WTC11 (cell line): Measurements from ENCODE around the gene SGCG. TPM values are rescaled to one million over a fixed set of nuclear protein-coding genes. Genes with fewer than 3 reads are reported as not detected.

Source experiments
- ATAC-seq: fragments of 200-7000 bp; cut with Tn5 transposase; 2 replicates; pipeline ENCODE4 v1.10.0; 2021; ENCODE audit warnings: mild to moderate bottlenecking, moderate library complexity
- CTCF ChIA-PET: fragments of 300-600 bp; sonication (Branson Sonifier 250); formaldehyde crosslinking; loops from one replicate; lab custom pipeline; 2021; ENCODE audit warnings: antibody characterized with exemption; lab: Charles Lee
- POLR2A ChIA-PET: fragments of 350-600 bp; sonication (Branson Sonifier 250); formaldehyde crosslinking; loops from one replicate; lab custom pipeline; 2021; ENCODE audit warnings: antibody characterized with exemption; lab: Charles Lee
- DNase-seq: peaks from one replicate; pipeline ENCODE4 v3.0.0; 2021; ENCODE audit warnings: low spot score
- H3K27ac Mint-ChIP-seq: 2 replicates; pipeline ENCODE4 v1.8.0; 2021; ENCODE audit warnings: mixed read lengths
- H3K27me3 Mint-ChIP-seq: 2 replicates; pipeline ENCODE4 v1.8.0; 2021; ENCODE audit warnings: low read depth, mild to moderate bottlenecking, moderate library complexity, mixed read lengths
- H3K36me3 Mint-ChIP-seq: 2 replicates; pipeline ENCODE4 v1.8.0; 2021; ENCODE audit warnings: mixed read lengths
- H3K4me1 Mint-ChIP-seq: 2 replicates; pipeline ENCODE4 v1.8.0; 2022; ENCODE audit warnings: mixed read lengths
- H3K4me3 Mint-ChIP-seq: 2 replicates; pipeline ENCODE4 v1.8.0; 2021; ENCODE audit warnings: mild to moderate bottlenecking, moderate library complexity, mixed read lengths
- H3K9me3 Mint-ChIP-seq: 2 replicates; pipeline ENCODE4 v1.8.0; 2021; ENCODE audit warnings: mixed read lengths
- ATF1 ChIP-seq: sonication (generic); formaldehyde crosslinking; IDR thresholded peaks from 2 replicates; pipeline ENCODE4 v1.8.1; 2023; ENCODE audit warnings: mild to moderate bottlenecking, moderate library complexity, missing genetic modification reagents
- CDX4 ChIP-seq: fragments of 250-450 bp; sonication (Bioruptor Pico); IDR thresholded peaks from 2 replicates; pipeline ENCODE4 v1.9.0; 2021; ENCODE audit warnings: moderate library complexity, mild to moderate bottlenecking, inconsistent platforms, borderline replicate concordance
- CREB1 ChIP-seq: sonication (generic); formaldehyde crosslinking; IDR thresholded peaks from 2 replicates; pipeline ENCODE4 v1.8.0; 2023; ENCODE audit warnings: mild to moderate bottlenecking, missing genetic modification reagents
- CTCF ChIP-seq: fragments of 200-600 bp; IDR thresholded peaks from 2 replicates; pipeline ENCODE4 v1.8.0; 2022; ENCODE audit warnings: antibody characterized with exemption
- EMX1 ChIP-seq: fragments of 250-450 bp; sonication (Bioruptor Pico); IDR thresholded peaks from 2 replicates; pipeline ENCODE4 v1.8.0; 2021; ENCODE audit warnings: mild to moderate bottlenecking
- ESRRA ChIP-seq: sonication (generic); formaldehyde crosslinking; IDR thresholded peaks from 2 replicates; pipeline ENCODE4 v1.8.1; 2022; ENCODE audit warnings: mild to moderate bottlenecking, missing genetic modification reagents, borderline replicate concordance
- ETV6 ChIP-seq: sonication (generic); formaldehyde crosslinking; IDR thresholded peaks from 2 replicates; pipeline ENCODE4 v1.8.1; 2022; ENCODE audit warnings: mild to moderate bottlenecking, missing genetic modification reagents
- MXD4 ChIP-seq: fragments of 250-450 bp; sonication (Bioruptor Pico); IDR thresholded peaks from 2 replicates; pipeline ENCODE4 v1.8.0; 2021; ENCODE audit warnings: mild to moderate bottlenecking, moderate library complexity, borderline replicate concordance
- MYBL2 ChIP-seq: sonication (generic); formaldehyde crosslinking; IDR thresholded peaks from 2 replicates; pipeline ENCODE4 v1.8.1; 2023; ENCODE audit warnings: mild to moderate bottlenecking, moderate library complexity, missing genetic modification reagents
- RELA ChIP-seq: sonication (generic); formaldehyde crosslinking; IDR thresholded peaks from 2 replicates; pipeline ENCODE4 v1.8.1; 2022; ENCODE audit warnings: missing genetic modification reagents, mild to moderate bottlenecking, borderline replicate concordance
- RORB ChIP-seq: fragments of 250-450 bp; sonication (Bioruptor Pico); IDR thresholded peaks from 2 replicates; pipeline ENCODE4 v1.9.0; 2021; ENCODE audit warnings: mild to moderate bottlenecking
- SMAD3 ChIP-seq: sonication (generic); formaldehyde crosslinking; IDR thresholded peaks from 2 replicates; pipeline ENCODE4 v1.8.0; 2022; ENCODE audit warnings: missing genetic modification reagents, mild to moderate bottlenecking, borderline replicate concordance
- USF1 ChIP-seq: sonication (generic); formaldehyde crosslinking; IDR thresholded peaks from 2 replicates; pipeline ENCODE4 v1.8.0; 2022; ENCODE audit warnings: mild to moderate bottlenecking, missing genetic modification reagents
- ZMAT4 ChIP-seq: fragments of 250-450 bp; sonication (Bioruptor Pico); IDR thresholded peaks from 2 replicates; pipeline ENCODE4 v1.9.0; 2021; ENCODE audit warnings: mild to moderate bottlenecking
- ZNF219 ChIP-seq: sonication (generic); formaldehyde crosslinking; IDR thresholded peaks from 2 replicates; pipeline ENCODE4 v1.8.0; 2023; ENCODE audit warnings: missing genetic modification reagents, mild to moderate bottlenecking, borderline replicate concordance
- ZNF263 ChIP-seq: sonication (generic); formaldehyde crosslinking; IDR thresholded peaks from 2 replicates; pipeline ENCODE4 v1.8.1; 2022; ENCODE audit warnings: low read depth, mild to moderate bottlenecking, moderate library complexity, missing genetic modification reagents
- ZNF317 ChIP-seq: sonication (generic); formaldehyde crosslinking; IDR thresholded peaks from 2 replicates; pipeline ENCODE4 v1.8.1; 2023; ENCODE audit warnings: low read depth, mild to moderate bottlenecking, moderate library complexity, missing genetic modification reagents, borderline replicate concordance
- ZNF396 ChIP-seq: fragments of 250-450 bp; sonication (Bioruptor Pico); IDR thresholded peaks from 2 replicates; pipeline ENCODE4 v1.8.0; 2021; ENCODE audit warnings: mild to moderate bottlenecking, moderate library complexity, borderline replicate concordance
- ZNF416 ChIP-seq: fragments of 250-450 bp; sonication (Bioruptor Pico); IDR thresholded peaks from 2 replicates; pipeline ENCODE4 v1.9.0; 2021; ENCODE audit warnings: mild to moderate bottlenecking, inconsistent platforms
- ZNF512 ChIP-seq: sonication (generic); formaldehyde crosslinking; IDR thresholded peaks from 2 replicates; pipeline ENCODE4 v1.8.1; 2022; ENCODE audit warnings: missing genetic modification reagents, borderline replicate concordance
- ZNF671 ChIP-seq: fragments of 250-450 bp; sonication (Bioruptor Pico); IDR thresholded peaks from 2 replicates; pipeline ENCODE4 v1.8.0; 2021; ENCODE audit warnings: mild to moderate bottlenecking
- total RNA-seq: library from RNA; stranded (reverse); gene quantifications from 3 replicates; pipeline ENCODE4 v1.2.3, GENCODE V29; 2021
- TF ChIP-seq, protein P1 (sequence below): sonication (generic); formaldehyde crosslinking; IDR thresholded peaks from 2 replicates; pipeline ENCODE4 v1.8.1; 2023; ENCODE audit warnings: mild to moderate bottlenecking, missing genetic modification reagents, moderate library complexity
- TF ChIP-seq, protein P2 (sequence below): fragments of 250-450 bp; sonication (Bioruptor Pico); conservative IDR thresholded peaks from 2 replicates; pipeline ENCODE4 v1.9.0; 2021; ENCODE audit warnings: mild to moderate bottlenecking

Gene SGCG
- total RNA-seq, 1 experiment from 2014 or later = not detected

- Mint-ChIP-seq H3K27me3 (no peaks in the 10 kb centered on the region), H3K36me3 (no peaks in the 10 kb centered on the region), H3K4me3 (no peak overlapping the region), H3K27ac (no peak overlapping the region), H3K9me3 (0 out of 2 replicates have a peak, but pooled peaks cover 4% of the 10 kb centered on the region), H3K4me1 (no peaks in the 10 kb centered on the region)
- ATAC-seq = no peak
- no peak for TF ChIP-seq MXD4 (CRISPR knock-in tag)
- no peak for TF ChIP-seq CREB1 (CRISPR knock-in tag)
- TF ChIP-seq ZNF317 = no peak
- TF ChIP-seq ATF1 = no peak
- TF ChIP-seq USF1 = no peak
- no peak for DNase-seq
- ChIA-PET CTCF (no interaction called here), POLR2A (no interaction called here)
Measured at GRCh38 chr13:23183292-23183691, 2.5 kb downstream of the SGCG start.

- no peaks in the 10 kb centered on the region for H3K36me3 Mint-ChIP-seq
- no peak for ATAC-seq
- no peak for TF ChIP-seq USF1
- no peak for TF ChIP-seq MYBL2 (CRISPR knock-in tag)
- TF ChIP-seq ZNF671 (CRISPR knock-in tag) = no peak
- no peak for TF ChIP-seq CTCF
- no peak for TF ChIP-seq CDX4 (CRISPR knock-in tag)
- TF ChIP-seq, protein P1, sequence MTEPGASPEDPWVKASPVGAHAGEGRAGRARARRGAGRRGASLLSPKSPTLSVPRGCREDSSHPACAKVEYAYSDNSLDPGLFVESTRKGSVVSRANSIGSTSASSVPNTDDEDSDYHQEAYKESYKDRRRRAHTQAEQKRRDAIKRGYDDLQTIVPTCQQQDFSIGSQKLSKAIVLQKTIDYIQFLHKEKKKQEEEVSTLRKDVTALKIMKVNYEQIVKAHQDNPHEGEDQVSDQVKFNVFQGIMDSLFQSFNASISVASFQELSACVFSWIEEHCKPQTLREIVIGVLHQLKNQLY (CRISPR knock-in tag) = no peak
- TF ChIP-seq RORB (CRISPR knock-in tag) = no peak
- TF ChIP-seq EMX1 (CRISPR knock-in tag) = no peak
- TF ChIP-seq, protein P2, sequence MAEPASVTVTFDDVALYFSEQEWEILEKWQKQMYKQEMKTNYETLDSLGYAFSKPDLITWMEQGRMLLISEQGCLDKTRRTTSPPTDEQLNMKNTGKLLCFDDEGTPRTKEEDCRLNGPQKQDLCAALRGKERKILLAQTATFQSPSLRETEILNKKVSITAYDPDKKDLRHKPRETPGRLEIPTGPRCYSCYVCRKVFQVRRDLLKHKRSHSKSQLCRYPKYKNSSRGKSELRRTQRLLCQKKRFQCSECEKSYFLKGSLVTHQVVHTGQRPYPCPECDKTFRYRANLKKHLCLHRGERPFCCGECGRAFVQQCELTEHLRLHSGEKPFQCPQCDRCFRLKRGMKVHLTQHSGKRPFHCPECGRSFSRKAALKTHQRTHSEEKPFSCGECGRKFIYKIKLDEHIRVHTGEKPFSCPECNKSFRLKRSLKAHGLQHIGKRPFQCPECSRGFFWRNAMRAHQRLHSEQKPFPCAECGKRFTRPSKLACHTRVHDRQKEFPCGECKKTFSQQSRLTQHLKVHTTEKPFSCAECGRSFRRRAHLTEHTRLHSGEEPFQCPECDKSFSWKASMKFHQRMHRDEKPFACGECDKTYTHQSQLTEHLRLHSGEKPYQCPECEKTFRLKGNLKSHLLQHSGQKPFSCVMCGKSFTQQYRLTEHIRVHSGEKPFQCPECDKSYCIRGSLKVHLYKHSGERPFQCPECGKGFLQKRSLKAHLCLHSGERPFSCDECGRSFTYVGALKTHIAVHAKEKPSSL (CRISPR knock-in tag) = no peak
- TF ChIP-seq ETV6 (CRISPR knock-in tag) = no peak
- no peak for TF ChIP-seq ZMAT4
- POLR2A ChIA-PET = no interaction called here
- CTCF ChIA-PET = no interaction called here
- H3K4me3 Mint-ChIP-seq = no peak overlapping the region
- H3K27me3 Mint-ChIP-seq = no peaks in the 10 kb centered on the region
- DNase-seq = no peak
- H3K9me3 Mint-ChIP-seq = 0 out of 2 replicates have a peak, but pooled peaks cover 4% of the 10 kb centered on the region
- H3K4me1 Mint-ChIP-seq = no peaks in the 10 kb centered on the region
- H3K27ac Mint-ChIP-seq = no peak overlapping the region
Measured at GRCh38 chr13:23185542-23185941, 4.8 kb downstream of the SGCG start.

GRCh38 chr13:23201870-23202269, 21.1 kb downstream of the SGCG start:
- Mint-ChIP-seq H3K36me3 (no peaks in the 10 kb centered on the region), H3K27me3 (no peaks in the 10 kb centered on the region; the same call in 1 of the 2 replicates), H3K4me1 (no peaks in the 10 kb centered on the region), H3K27ac (no peak overlapping the region), H3K4me3 (no peak overlapping the region), H3K9me3 (peaks cover 9% of the 10 kb centered on the region)
- ChIA-PET POLR2A (no interaction called here), CTCF (no interaction called here)
- ATAC-seq (no peak), DNase-seq (no peak)
- no peak for TF ChIP-seq SMAD3 (CRISPR knock-in tag)
- TF ChIP-seq CREB1 (CRISPR knock-in tag) = no peak
- no peak for TF ChIP-seq EMX1 (CRISPR knock-in tag)
- no peak for TF ChIP-seq ESRRA (CRISPR knock-in tag)
- no peak for TF ChIP-seq ZNF263 (CRISPR knock-in tag)
- TF ChIP-seq ZNF512 = no peak
- TF ChIP-seq ZNF396 (CRISPR knock-in tag) = no peak
- TF ChIP-seq USF1 = no peak
- TF ChIP-seq RELA (CRISPR knock-in tag) = no peak
- no peak for TF ChIP-seq ZNF219 (CRISPR knock-in tag)
- TF ChIP-seq ZNF416 (CRISPR knock-in tag) = no peak
